Activated T-helper 2 cell treated with anti-CD3 and anti-CD28 coated beads, Interferon-gamma antibody, Interleukin-2, Interleukin-4, amounts not matched to agents 10 μg/mL and 5 μg/mL and 100 μg/mL, durations not matched to agents 14 hours and 24 hours and 36 hours (primary cell): Measurements from ENCODE around the gene TMEM151B. TPM values are rescaled to one million over a fixed set of nuclear protein-coding genes. Genes with fewer than 3 reads are reported as not detected.

Experiments used
- DNase-seq: peaks from one replicate; pipeline ENCODE4 v3.0.0; 2021; ENCODE audit warnings: low spot score
- H3K27ac Mint-ChIP-seq: one replicate; pipeline ENCODE4 v1.8.0; 2021; ENCODE audit warnings: mixed read lengths
- H3K27me3 Mint-ChIP-seq: one replicate; pipeline ENCODE4 v1.8.0; 2021; ENCODE audit warnings: low read depth, mixed read lengths
- H3K36me3 Mint-ChIP-seq: one replicate; pipeline ENCODE4 v1.8.0; 2021; ENCODE audit warnings: low read depth, mixed read lengths
- H3K4me1 Mint-ChIP-seq: one replicate; pipeline ENCODE4 v1.8.0; 2021; ENCODE audit warnings: low read depth, mixed read lengths
- H3K4me3 Mint-ChIP-seq: one replicate; pipeline ENCODE4 v1.8.0; 2021; ENCODE audit warnings: low read depth, mild to moderate bottlenecking, moderate library complexity, mixed read lengths
- H3K9me3 Mint-ChIP-seq: one replicate; pipeline ENCODE4 v1.8.0; 2021; ENCODE audit warnings: mixed read lengths
- intact Hi-C: fragments of 100-400 bp; cut with micrococcal nuclease; formaldehyde crosslinking; loops from one replicate; pipeline ENCODE4 v1.15.1; 2023
- total RNA-seq: library from RNA; stranded (reverse); gene quantifications from 2 replicates; pipeline ENCODE4 v1.2.3, GENCODE V29; 2022

The TMEM151B gene
- total RNA-seq, 1 donor from 2014 or later, result not detected

DNA sequence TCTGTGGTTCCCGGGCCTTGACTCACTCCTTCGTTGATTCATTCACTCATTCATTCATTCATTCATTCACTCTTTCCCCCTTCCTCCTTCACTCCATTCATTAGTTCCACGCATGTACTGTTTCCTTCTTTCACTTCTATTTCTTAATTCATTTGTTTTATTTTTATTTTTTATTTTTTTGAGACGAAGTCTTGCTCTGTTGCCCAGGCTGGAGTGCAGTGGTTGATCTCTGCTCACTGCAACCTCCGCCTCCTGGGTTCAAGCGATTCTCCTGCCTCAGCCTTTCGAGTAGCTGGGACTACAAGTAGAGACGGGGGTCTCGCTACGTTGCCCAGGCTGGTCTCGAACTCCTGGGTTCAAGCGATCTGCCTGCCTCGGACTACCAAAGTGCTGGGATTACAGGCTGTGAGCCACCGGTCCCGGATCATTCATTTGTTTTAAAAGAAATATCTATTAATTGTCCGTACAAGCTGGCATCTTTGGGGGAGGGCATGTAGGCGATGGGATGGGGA lies 4.5 kb upstream of the TMEM151B start:
- intact Hi-C loops, result loop anchor here (1.0 to 10.0 kb wide), 6 partner anchors 8 to 189 kb away; partner anchors contain the start of genes AARS2, CDC5L, MRPL14 and SLC35B2
- peak overlapping the region; percentile 82 for H3K27ac Mint-ChIP-seq
- H3K4me1 Mint-ChIP-seq, result peaks cover 41% of the 10 kb centered on the region
- no peaks in the 10 kb centered on the region for H3K9me3 Mint-ChIP-seq
- peak overlapping the region; percentile 97 for H3K4me3 Mint-ChIP-seq
- peaks cover 33% of the 10 kb centered on the region for H3K36me3 Mint-ChIP-seq
- peaks cover 18% of the 10 kb centered on the region for H3K27me3 Mint-ChIP-seq
- DNase-seq, result no peak

DNA sequence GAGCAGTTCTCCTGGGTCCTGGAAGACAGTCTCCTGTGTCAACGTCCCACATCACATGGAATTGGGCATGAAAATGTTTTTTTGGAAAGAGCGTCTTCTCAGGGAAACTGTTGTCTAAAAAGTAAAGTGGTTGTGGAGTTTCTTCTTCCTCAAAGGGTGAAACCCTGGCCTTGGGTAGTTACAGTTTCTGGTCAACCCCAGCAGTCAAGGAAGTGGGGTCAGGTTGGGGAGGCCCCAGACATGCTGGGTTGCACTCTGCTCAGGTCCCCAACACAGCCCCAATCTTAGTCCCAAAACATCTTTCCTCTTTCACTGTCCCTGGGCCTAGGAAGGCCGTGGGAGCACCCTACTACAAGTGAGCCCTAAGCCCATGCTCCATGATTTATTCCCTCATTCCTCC lies 3.9 kb upstream of the TMEM151B start:
- peaks cover 36% of the 10 kb centered on the region for H3K4me1 Mint-ChIP-seq
- peak overlapping the region; percentile 64 for H3K4me3 Mint-ChIP-seq
- intact Hi-C loops, result loop anchor here (5.0 to 10.0 kb wide), 3 partner anchors 121 to 188 kb away; partner anchors contain the start of genes CDC5L, MRPL14 and TMEM63B
- no peaks in the 10 kb centered on the region for H3K9me3 Mint-ChIP-seq
- H3K27ac Mint-ChIP-seq, result peak overlapping the region; percentile 82
- H3K27me3 Mint-ChIP-seq, result peaks cover 22% of the 10 kb centered on the region
- peaks cover 28% of the 10 kb centered on the region for H3K36me3 Mint-ChIP-seq
- DNase-seq, result no peak

DNA sequence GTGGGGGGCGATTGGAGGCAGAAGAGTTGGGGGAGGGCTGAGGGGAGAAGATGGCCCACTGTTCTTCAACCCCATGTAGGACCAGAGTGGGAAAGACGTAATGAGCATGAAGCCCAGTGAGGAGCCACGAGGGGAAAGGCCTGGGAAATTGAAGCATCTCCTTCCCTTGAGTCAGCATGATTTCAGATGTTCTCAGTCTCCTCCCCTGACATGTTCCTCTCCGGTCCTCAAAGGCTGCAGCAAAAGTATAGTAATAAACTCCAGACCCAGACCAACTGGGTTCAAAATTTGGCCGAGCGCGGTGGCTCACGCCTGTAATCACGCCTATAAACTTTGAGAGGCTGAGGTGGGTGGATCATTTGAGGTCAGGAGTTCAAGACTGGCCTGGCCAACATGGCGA lies 3.0 kb upstream of the TMEM151B start:
- no peak overlapping the region for H3K27ac Mint-ChIP-seq
- H3K36me3 Mint-ChIP-seq, result peaks cover 23% of the 10 kb centered on the region
- H3K4me1 Mint-ChIP-seq, result peaks cover 35% of the 10 kb centered on the region
- H3K27me3 Mint-ChIP-seq, result peaks cover 29% of the 10 kb centered on the region
- no peaks in the 10 kb centered on the region for H3K9me3 Mint-ChIP-seq
- no peak for DNase-seq
- H3K4me3 Mint-ChIP-seq, result no peak overlapping the region
- intact Hi-C loops, result loop anchor here (5.0 to 10.0 kb wide), 3 partner anchors 120 to 188 kb away; partner anchors contain the start of genes CDC5L, MRPL14 and TMEM63B

DNA sequence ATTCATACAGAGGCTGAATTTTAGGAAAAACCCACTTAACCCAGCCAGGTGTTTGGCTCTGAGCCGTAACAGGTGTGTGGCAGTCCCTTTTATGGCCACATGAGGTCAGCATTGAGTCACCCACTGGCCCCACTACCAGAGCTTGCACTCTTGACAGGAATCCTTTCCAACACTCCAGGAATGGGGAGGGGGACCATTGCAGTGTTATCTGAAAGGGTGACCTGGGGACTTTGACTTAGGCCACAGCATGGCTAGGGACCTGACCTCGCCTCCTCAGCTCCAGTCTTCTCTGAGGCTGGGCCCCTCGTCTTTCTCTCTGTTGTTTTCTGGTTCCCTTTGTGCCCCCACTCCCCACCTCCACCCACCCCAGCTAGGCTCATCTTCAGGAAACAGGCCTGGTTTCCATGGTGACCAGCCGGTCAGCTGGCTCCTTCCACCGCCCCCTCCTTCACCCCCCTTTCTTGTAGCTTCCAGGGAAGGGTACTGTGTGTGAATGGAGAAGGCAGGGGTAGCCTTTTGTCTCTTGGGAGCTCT lies 2.1 kb upstream of the TMEM151B start:
- H3K4me3 Mint-ChIP-seq, result no peak overlapping the region
- intact Hi-C loops, result loop anchor here (1.0 to 10.0 kb wide), 5 partner anchors 37 to 187 kb away; partner anchors contain the start of genes CDC5L, MRPL14 and TMEM63B

DNA sequence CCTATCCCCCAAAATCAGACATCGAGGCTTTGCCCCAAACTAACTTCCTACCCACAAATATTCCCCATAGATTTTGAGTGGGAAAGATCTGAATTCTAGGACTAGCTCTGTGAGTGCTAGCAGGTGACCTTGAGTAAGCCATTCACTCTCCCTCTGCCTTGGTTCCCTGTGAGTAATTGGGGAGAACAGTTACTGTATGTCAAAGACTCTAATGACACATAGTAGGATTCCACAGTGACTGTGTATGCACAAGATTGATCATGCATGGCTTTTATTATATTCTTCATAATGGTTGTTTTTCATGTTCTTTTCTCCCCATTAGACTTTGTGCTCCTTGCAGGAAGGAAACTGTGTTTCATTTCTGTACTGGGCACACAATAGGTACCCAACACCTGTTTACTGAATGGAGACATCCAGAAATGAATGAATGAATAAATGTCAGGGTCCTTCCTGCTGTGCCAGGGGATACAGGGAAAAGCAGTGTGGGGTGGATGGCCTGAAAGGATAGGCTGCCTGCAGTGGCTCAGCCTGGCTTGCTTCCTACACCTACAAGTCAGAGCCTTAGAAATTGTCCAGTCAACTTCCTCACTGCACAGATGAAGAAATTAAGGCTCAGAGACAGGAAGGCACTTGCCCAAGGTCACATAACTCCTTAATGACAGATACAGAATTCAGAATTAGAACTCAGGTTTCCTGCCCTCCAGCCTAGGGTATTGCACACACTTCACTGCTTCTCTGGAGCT lies 901 bp upstream of the TMEM151B start:
- Mint-ChIP-seq H3K27me3 (peaks cover 47% of the 10 kb centered on the region), H3K36me3 (peaks cover 4% of the 10 kb centered on the region), H3K4me3 (no peak overlapping the region), H3K27ac (no peak overlapping the region), H3K9me3 (no peaks in the 10 kb centered on the region), H3K4me1 (peaks cover 18% of the 10 kb centered on the region)
- intact Hi-C loops, result loop anchor here (2.0 to 10.0 kb wide), 4 partner anchors 35 to 185 kb away; partner anchors contain the start of genes CDC5L, MRPL14 and TMEM63B
- no peak for DNase-seq

More for the DNA sequence above, 2.1 kb upstream of the TMEM151B start:
- Mint-ChIP-seq H3K9me3 (no peaks in the 10 kb centered on the region), H3K27ac (no peak overlapping the region), H3K36me3 (peaks cover 14% of the 10 kb centered on the region), H3K4me1 (peaks cover 26% of the 10 kb centered on the region), H3K27me3 (peaks cover 38% of the 10 kb centered on the region)
- DNase-seq, result peak; percentile 51

DNA sequence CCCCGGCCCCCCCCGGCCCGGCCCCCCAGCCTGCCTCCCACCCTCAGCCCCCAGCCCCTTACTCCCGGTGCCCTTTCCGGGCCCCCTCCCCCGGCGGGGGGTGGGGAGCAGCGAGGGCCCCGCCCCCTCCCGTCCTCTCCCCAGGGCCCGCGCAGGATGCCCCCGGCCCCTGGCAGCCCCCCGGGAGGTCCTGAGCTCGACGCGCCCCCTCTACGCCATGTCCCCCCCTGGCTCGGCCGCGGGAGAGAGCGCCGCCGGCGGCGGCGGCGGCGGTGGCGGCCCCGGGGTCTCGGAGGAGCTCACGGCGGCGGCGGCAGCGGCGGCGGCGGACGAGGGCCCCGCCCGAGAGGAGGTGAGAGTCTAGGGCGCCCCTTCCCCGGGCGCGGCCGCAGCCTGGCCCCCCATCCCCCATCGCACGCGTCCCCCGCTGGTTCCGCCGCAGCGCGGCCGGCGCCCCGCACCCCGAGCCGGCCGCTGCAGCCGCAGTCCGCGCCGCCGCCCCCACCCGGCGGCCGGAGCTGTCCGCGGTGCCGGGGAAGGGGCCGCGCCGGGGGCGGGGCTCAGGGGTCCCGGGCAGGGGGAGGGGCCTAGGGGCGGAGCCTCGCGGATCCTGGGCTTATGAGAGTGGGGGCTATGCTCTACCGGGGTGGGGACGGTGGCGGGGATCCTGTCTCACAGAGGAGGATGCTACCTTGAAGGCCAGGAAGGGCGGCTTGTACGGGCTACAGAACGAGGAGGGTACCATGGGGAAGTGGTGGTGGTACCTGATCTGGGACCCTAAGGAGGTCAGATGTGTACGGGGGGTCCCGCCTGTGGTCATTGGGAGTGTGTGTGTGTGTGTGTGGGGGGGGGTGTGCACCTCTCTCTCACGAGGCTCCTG lies 516 bp downstream of the TMEM151B start:
- intact Hi-C loops, result no loop called here
- Mint-ChIP-seq H3K36me3 (no peaks in the 10 kb centered on the region), H3K27me3 (peaks cover 53% of the 10 kb centered on the region), H3K4me1 (peaks cover 18% of the 10 kb centered on the region), H3K4me3 (peak overlapping the region; percentile 43), H3K9me3 (no peaks in the 10 kb centered on the region), H3K27ac (no peak overlapping the region)
- DNase-seq, result no peak

DNA sequence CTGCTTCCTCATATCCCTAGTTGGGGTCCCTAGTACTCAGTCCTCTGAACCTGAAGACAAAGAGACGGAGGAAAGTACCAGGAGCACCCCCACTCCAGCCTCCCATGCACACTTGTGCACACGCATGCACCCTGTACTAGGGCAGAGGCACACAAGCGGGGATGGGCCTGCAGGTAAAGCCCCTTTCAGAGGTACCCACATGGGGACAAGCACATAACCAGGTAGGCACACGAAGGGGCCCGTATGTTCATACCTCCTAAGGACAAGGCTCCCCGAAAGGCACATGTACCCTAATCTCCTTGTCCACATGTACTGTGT lies 1.1 kb downstream of the TMEM151B start:
- Mint-ChIP-seq H3K36me3 (no peaks in the 10 kb centered on the region), H3K27ac (no peak overlapping the region), H3K4me3 (peak overlapping the region; percentile 43), H3K27me3 (peaks cover 53% of the 10 kb centered on the region), H3K4me1 (peaks cover 14% of the 10 kb centered on the region), H3K9me3 (no peaks in the 10 kb centered on the region)
- DNase-seq, result no peak
- intact Hi-C loops, result no loop called here

DNA sequence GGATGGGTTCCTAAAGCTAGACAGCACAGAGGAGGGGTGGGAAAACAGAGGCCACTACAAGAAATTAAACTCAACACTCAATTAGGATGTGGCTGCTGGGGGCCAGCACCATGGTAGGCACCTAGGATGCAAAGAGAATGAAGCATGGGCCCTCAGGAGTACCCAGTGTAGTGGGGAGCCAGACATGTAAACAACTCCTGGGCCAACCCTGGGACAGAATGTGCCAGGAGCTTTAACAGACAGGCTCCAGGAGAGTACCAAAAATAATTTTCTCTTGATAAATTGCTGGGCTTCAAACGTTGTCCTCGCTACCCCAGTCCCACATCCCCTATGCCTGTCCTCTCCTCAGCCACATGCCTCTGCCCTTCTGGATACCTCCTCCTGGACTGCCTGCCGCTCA lies 1.7 kb downstream of the TMEM151B start:
- peaks cover 57% of the 10 kb centered on the region for H3K27me3 Mint-ChIP-seq
- no peaks in the 10 kb centered on the region for H3K9me3 Mint-ChIP-seq
- DNase-seq, result no peak
- intact Hi-C loops, result no loop called here
- H3K36me3 Mint-ChIP-seq, result no peaks in the 10 kb centered on the region
- no peak overlapping the region for H3K4me3 Mint-ChIP-seq
- H3K27ac Mint-ChIP-seq, result no peak overlapping the region
- H3K4me1 Mint-ChIP-seq, result peaks cover 8% of the 10 kb centered on the region

DNA sequence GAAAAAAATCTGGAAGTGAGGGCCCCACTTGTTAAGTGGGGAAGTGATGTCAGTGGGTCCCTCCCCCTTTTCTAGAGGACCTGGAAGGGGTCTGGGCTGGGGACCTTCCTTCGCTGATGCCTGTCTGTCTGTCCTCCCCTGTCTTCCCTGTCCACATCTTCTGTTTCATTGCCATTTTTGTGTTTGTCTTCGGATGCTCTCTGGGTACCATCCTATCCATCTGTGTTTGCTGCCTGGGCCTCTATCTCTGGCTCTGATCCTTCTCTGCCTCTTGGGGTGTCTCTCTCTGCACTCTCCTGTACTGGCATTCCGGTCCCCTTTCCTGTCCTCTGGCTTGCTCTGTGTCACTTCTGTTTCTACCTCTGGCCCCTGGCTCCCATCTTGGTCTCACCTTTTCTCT lies 2.3 kb downstream of the TMEM151B start:
- peaks cover 63% of the 10 kb centered on the region for H3K27me3 Mint-ChIP-seq
- no peaks in the 10 kb centered on the region for H3K9me3 Mint-ChIP-seq
- H3K36me3 Mint-ChIP-seq, result no peaks in the 10 kb centered on the region
- H3K27ac Mint-ChIP-seq, result no peak overlapping the region
- intact Hi-C loops, result no loop called here
- peaks cover 6% of the 10 kb centered on the region for H3K4me1 Mint-ChIP-seq
- DNase-seq, result no peak
- no peak overlapping the region for H3K4me3 Mint-ChIP-seq

DNA sequence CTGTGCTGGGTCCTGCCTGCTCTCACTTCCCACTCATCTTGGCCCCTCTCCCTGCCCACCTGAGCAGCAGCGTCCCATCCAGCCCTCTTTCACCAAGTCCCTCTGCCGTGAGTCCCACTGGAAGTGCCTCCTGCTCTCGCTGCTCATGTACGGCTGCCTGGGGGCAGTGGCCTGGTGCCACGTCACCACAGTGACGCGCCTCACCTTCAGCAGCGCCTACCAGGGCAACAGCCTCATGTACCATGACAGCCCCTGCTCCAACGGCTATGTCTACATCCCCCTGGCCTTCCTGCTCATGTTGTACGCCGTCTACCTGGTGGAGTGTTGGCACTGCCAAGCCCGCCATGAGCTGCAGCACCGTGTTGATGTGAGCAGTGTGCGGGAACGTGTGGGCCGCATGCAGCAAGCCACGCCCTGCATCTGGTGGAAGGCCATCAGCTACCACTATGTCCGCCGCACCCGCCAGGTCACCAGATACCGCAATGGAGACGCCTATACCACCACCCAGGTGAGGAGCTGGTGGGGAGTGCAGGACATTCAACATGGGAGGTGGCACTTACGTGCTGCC lies 2.8 kb downstream of the TMEM151B start:
- Mint-ChIP-seq H3K4me3 (no peak overlapping the region), H3K4me1 (peaks cover 2% of the 10 kb centered on the region), H3K36me3 (no peaks in the 10 kb centered on the region), H3K9me3 (no peaks in the 10 kb centered on the region), H3K27ac (no peak overlapping the region), H3K27me3 (peaks cover 68% of the 10 kb centered on the region)
- no peak for DNase-seq
- intact Hi-C loops, result no loop called here

DNA sequence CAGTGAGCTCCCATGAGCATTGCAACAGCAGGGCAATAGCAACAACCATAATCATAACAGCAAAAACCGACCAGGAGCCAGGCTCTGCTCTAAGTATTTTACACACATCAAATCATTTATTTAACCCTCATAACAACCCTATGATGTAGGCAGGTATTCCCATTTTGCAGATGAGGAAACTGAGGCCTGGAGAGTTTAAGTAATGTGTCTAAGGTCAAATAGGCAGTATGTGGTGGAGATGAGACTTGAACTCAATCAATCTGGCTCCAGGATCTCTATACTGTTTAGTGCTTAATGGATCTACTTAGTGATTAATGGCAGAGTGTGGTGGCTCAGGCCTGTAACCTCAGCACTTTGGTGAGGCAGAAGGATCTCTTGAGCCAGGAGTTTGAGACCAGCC lies 3.4 kb downstream of the TMEM151B start:
- DNase-seq, result no peak
- Mint-ChIP-seq H3K36me3 (no peaks in the 10 kb centered on the region), H3K27me3 (peaks cover 71% of the 10 kb centered on the region), H3K4me1 (peaks cover 2% of the 10 kb centered on the region), H3K4me3 (no peak overlapping the region), H3K9me3 (no peaks in the 10 kb centered on the region), H3K27ac (no peak overlapping the region)
- intact Hi-C loops, result no loop called here

DNA sequence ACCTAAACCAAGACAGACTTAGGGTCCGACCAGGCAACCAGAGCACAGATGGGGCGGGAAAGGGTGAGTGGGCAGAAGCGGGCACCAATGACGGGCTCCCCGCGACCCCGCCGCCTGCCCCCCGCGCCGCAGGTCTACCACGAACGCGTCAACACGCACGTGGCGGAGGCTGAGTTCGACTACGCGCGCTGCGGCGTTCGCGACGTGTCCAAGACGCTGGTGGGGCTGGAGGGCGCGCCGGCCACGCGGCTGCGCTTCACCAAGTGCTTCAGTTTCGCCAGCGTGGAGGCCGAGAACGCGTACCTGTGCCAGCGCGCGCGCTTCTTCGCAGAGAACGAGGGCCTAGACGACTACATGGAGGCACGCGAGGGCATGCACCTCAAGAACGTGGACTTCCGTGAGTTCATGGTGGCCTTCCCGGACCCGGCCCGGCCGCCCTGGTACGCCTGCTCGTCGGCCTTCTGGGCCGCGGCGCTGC lies 5.1 kb downstream of the TMEM151B start:
- Mint-ChIP-seq H3K27ac (no peak overlapping the region), H3K9me3 (no peaks in the 10 kb centered on the region), H3K4me1 (peaks cover 1% of the 10 kb centered on the region), H3K27me3 (peaks cover 63% of the 10 kb centered on the region), H3K4me3 (no peak overlapping the region), H3K36me3 (no peaks in the 10 kb centered on the region)
- DNase-seq, result no peak
- intact Hi-C loops, result no loop called here
